Measurements from ENCODE around the gene OSBPL5. TPM values are rescaled to one million over a fixed set of nuclear protein-coding genes. Genes with fewer than 3 reads are reported as not detected.

The OSBPL5 gene
- polyA plus RNA-seq, 2 of the 4 experiments (the other 2 are of a cell fraction): 1.6 to 4.6 TPM

DNA sequence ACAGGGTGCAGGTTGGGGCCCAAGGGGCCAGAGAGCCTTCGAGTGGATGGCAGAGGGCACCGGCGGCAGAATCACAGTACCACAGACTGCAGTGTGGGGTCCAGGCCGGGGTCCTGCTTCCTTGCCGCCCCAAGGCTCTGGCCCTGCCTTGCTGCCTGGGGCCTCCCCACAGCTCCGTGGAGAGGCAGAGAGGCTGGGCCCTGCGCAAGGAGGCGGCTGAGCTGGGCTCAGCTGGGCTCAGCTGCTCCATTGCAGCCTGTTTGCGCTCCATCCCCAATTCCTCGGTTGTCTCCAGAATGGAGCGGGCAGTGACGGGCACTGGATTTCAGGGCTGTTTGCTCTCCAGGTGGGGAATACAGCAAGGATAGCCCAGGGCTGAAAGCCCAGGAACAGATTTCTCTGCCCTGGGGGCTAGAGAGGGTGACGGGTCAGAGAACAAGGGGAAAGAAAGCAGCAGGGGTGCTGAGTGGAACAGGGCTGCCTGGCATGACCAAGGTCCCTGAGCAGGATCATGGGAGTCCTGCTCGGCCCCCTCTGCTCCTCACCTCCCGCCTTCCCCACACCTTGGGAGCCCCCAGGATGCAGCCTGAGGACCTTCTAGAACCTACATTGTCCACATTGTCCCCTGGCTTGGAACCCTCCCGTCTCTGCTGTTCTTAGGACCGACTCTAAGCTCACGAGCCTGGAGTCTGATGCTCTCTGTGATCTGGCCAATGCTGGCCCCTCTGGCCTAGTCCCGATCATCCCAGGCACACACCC is 34.6 kb upstream of the OSBPL5 start:
- ChIA-PET CTCF (interaction anchor here (0.9 kb wide), 1 partner anchor 46 kb away, joined by 3 read pairs; no protein-coding TSS in a partner anchor), POLR2A (no interaction called here)
- TF ChIP-seq, protein P1, sequence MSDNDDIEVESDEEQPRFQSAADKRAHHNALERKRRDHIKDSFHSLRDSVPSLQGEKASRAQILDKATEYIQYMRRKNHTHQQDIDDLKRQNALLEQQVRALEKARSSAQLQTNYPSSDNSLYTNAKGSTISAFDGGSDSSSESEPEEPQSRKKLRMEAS (IDR thresholded peaks at IDR 0.05): no peak
- TF ChIP-seq ZSCAN20 (CRISPR knock-in tag; IDR thresholded peaks at IDR 0.05): no peak
- TF ChIP-seq CBX8 (IDR thresholded peaks at IDR 0.05): no peak
- TF ChIP-seq, protein P2, sequence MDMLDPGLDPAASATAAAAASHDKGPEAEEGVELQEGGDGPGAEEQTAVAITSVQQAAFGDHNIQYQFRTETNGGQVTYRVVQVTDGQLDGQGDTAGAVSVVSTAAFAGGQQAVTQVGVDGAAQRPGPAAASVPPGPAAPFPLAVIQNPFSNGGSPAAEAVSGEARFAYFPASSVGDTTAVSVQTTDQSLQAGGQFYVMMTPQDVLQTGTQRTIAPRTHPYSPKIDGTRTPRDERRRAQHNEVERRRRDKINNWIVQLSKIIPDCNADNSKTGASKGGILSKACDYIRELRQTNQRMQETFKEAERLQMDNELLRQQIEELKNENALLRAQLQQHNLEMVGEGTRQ (IDR thresholded peaks at IDR 0.05): no peak
- TF ChIP-seq MAZ (IDR thresholded peaks at IDR 0.05; ENCODE audit: borderline replicate concordance, low read depth, low read length): no peak
- no peak for TF ChIP-seq HOXB5 (CRISPR knock-in tag; IDR thresholded peaks at IDR 0.05)
- TF ChIP-seq FOXS1 (CRISPR knock-in tag; IDR thresholded peaks at IDR 0.05): no peak
- TF ChIP-seq HEYL (CRISPR knock-in tag; IDR thresholded peaks at IDR 0.05): no peak
- no peak for TF ChIP-seq JUNB (IDR thresholded peaks at IDR 0.05)
- TF ChIP-seq CEBPB (IDR thresholded peaks at IDR 0.05): no peak
- TF ChIP-seq, protein P3, sequence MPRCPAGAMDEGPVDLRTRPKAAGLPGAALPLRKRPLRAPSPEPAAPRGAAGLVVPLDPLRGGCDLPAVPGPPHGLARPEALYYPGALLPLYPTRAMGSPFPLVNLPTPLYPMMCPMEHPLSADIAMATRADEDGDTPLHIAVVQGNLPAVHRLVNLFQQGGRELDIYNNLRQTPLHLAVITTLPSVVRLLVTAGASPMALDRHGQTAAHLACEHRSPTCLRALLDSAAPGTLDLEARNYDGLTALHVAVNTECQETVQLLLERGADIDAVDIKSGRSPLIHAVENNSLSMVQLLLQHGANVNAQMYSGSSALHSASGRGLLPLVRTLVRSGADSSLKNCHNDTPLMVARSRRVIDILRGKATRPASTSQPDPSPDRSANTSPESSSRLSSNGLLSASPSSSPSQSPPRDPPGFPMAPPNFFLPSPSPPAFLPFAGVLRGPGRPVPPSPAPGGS (IDR thresholded peaks at IDR 0.05): no peak
- TF ChIP-seq POLR2A (IDR thresholded peaks at IDR 0.05; ENCODE audit: low read length): no peak
- no peak for TF ChIP-seq ZC3H11A (IDR thresholded peaks at IDR 0.05)
- TF ChIP-seq FOSL2 (IDR thresholded peaks at IDR 0.05): no peak
- TF ChIP-seq FOSL2 (CRISPR knock-in tag; IDR thresholded peaks at IDR 0.05): no peak
- no peak for TF ChIP-seq ZFP36 (IDR thresholded peaks at IDR 0.05; ENCODE audit: borderline replicate concordance, partially characterized antibody)
- TF ChIP-seq, protein P4, sequence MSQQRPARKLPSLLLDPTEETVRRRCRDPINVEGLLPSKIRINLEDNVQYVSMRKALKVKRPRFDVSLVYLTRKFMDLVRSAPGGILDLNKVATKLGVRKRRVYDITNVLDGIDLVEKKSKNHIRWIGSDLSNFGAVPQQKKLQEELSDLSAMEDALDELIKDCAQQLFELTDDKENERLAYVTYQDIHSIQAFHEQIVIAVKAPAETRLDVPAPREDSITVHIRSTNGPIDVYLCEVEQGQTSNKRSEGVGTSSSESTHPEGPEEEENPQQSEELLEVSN (IDR thresholded peaks at IDR 0.05; ENCODE audit: borderline replicate concordance, low read depth): no peak
- TF ChIP-seq GATA3 (IDR thresholded peaks at IDR 0.05; ENCODE audit: borderline replicate concordance): no peak
- no peak for TF ChIP-seq PHF8 (IDR thresholded peaks at IDR 0.05; ENCODE audit: borderline replicate concordance, low read depth)
- TF ChIP-seq NPAS2 (CRISPR knock-in tag; IDR thresholded peaks at IDR 0.05; ENCODE audit: borderline replicate concordance): no peak
- no peak for TF ChIP-seq CBX2 (IDR thresholded peaks at IDR 0.05; ENCODE audit: borderline replicate concordance, low read depth)
- ATAC-seq: peak; percentile 29 to 41; a peak in 3 of 6 replicates
- Histone ChIP-seq H3K4me1 (no peaks in the 10 kb centered on the region), H3K9me3 (no peaks in the 10 kb centered on the region), H3K4me2 (no peak overlapping the region), H3K27ac (no peak overlapping the region), H3K4me3 (no peak overlapping the region)
- DNase-seq (ENCODE audit: low read depth in 1 of 2, low spot score in 1 of 2): no peak
- FAIRE-seq: no peak
- WGBS (ENCODE audit: missing lambda C conversion rate): 29% methylated on average over 11 of the region's 19 CpGs

DNA sequence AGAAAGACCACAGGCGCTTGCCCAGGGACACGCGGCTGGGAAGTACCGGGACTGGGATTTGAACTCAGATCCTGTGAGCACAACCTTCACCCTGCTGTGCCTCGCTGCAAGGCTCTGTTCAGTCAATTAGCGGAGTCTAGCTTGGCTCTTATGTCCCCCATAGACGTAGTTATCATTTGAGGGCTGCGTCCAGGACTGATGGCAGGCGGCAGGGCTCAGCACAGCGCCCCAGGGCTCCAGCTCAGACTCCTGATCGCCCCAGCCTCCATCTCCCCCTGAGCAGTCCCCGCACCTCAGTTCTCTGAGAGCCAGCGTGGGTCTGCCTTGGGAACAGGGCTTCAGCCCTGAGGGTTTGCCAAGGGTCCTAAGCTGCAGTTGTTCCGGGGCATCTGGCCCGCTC is 33.7 kb upstream of the OSBPL5 start:
- 53% methylated on average over 13 of the region's 15 CpGs for WGBS (ENCODE audit: missing lambda C conversion rate)
- H3K4me2 ChIP-seq: no peak overlapping the region
- ChIA-PET POLR2A (no interaction called here), CTCF (no interaction called here)
- no peak overlapping the region for H3K4me3 ChIP-seq
- no peaks in the 10 kb centered on the region for H3K4me1 ChIP-seq
- FAIRE-seq (no peak), DNase-seq (ENCODE audit: low read depth in 1 of 2, low spot score in 1 of 2) (no peak), ATAC-seq (no peak)
- H3K27ac ChIP-seq: no peak overlapping the region
- no peak for TF ChIP-seq POLR2A (IDR thresholded peaks at IDR 0.05; ENCODE audit: low read length)
- TF ChIP-seq, protein P5, sequence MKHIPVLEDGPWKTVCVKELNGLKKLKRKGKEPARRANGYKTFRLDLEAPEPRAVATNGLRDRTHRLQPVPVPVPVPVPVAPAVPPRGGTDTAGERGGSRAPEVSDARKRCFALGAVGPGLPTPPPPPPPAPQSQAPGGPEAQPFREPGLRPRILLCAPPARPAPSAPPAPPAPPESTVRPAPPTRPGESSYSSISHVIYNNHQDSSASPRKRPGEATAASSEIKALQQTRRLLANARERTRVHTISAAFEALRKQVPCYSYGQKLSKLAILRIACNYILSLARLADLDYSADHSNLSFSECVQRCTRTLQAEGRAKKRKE (CRISPR knock-in tag; IDR thresholded peaks at IDR 0.05; ENCODE audit: low read depth): no peak
- TF ChIP-seq, protein P6, sequence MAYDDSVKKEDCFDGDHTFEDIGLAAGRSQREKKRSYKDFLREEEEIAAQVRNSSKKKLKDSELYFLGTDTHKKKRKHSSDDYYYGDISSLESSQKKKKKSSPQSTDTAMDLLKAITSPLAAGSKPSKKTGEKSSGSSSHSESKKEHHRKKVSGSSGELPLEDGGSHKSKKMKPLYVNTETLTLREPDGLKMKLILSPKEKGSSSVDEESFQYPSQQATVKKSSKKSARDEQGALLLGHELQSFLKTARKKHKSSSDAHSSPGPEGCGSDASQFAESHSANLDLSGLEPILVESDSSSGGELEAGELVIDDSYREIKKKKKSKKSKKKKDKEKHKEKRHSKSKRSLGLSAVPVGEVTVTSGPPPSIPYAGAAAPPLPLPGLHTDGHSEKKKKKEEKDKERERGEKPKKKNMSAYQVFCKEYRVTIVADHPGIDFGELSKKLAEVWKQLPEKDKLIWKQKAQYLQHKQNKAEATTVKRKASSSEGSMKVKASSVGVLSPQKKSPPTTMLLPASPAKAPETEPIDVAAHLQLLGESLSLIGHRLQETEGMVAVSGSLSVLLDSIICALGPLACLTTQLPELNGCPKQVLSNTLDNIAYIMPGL (CRISPR knock-in tag; IDR thresholded peaks at IDR 0.05; ENCODE audit: borderline replicate concordance): no peak
- TF ChIP-seq CEBPB (IDR thresholded peaks at IDR 0.05): no peak
- TF ChIP-seq PHF8 (IDR thresholded peaks at IDR 0.05; ENCODE audit: borderline replicate concordance, low read depth): no peak
- no peak for TF ChIP-seq TFCP2L1 (CRISPR knock-in tag; IDR thresholded peaks at IDR 0.05)
- TF ChIP-seq, protein P4 (IDR thresholded peaks at IDR 0.05; ENCODE audit: borderline replicate concordance, low read depth): no peak
- TF ChIP-seq, protein P7, sequence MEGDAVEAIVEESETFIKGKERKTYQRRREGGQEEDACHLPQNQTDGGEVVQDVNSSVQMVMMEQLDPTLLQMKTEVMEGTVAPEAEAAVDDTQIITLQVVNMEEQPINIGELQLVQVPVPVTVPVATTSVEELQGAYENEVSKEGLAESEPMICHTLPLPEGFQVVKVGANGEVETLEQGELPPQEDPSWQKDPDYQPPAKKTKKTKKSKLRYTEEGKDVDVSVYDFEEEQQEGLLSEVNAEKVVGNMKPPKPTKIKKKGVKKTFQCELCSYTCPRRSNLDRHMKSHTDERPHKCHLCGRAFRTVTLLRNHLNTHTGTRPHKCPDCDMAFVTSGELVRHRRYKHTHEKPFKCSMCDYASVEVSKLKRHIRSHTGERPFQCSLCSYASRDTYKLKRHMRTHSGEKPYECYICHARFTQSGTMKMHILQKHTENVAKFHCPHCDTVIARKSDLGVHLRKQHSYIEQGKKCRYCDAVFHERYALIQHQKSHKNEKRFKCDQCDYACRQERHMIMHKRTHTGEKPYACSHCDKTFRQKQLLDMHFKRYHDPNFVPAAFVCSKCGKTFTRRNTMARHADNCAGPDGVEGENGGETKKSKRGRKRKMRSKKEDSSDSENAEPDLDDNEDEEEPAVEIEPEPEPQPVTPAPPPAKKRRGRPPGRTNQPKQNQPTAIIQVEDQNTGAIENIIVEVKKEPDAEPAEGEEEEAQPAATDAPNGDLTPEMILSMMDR (IDR thresholded peaks at IDR 0.05): no peak
- no peak for TF ChIP-seq EHMT2 (IDR thresholded peaks at IDR 0.05; ENCODE audit: low read depth)
- TF ChIP-seq MYC (IDR thresholded peaks at IDR 0.05; ENCODE audit: borderline replicate concordance, low read length): no peak
- no peaks in the 10 kb centered on the region for H3K9me3 ChIP-seq
